IPS-15b (cell line): ENCODE data around the gene GFRA4.
A peak's percentile ranks its signal among the peaks of the same experiment; 100 is the strongest.

Experiments
- H3K27me3 ChIP-seq: one replicate; pipeline ENCODE4 v1.6.1; 2013; ENCODE audit warnings: low read length; ENCODE audit not compliant: control insufficient read depth, insufficient read depth
- H3K36me3 ChIP-seq: one replicate; pipeline ENCODE4 v1.6.1; 2013; ENCODE audit warnings: low read length; ENCODE audit not compliant: control insufficient read depth, insufficient read depth
- H3K4me1 ChIP-seq: one replicate; pipeline ENCODE4 v1.6.1; 2013; ENCODE audit warnings: mild to moderate bottlenecking, low read length; ENCODE audit not compliant: control insufficient read depth, insufficient read depth
- H3K4me3 ChIP-seq: one replicate; pipeline ENCODE4 v1.5.1; 2013; ENCODE audit warnings: low read depth, low read length
- H3K9ac ChIP-seq: one replicate; pipeline ENCODE4 v1.6.1; 2013; ENCODE audit warnings: low read depth, mild to moderate bottlenecking, low read length
- H3K9me3 ChIP-seq: one replicate; pipeline ENCODE4 v1.6.1; 2013; ENCODE audit warnings: mild to moderate bottlenecking, low read length; ENCODE audit not compliant: control insufficient read depth, insufficient read depth

The GFRA4 gene

DNA sequence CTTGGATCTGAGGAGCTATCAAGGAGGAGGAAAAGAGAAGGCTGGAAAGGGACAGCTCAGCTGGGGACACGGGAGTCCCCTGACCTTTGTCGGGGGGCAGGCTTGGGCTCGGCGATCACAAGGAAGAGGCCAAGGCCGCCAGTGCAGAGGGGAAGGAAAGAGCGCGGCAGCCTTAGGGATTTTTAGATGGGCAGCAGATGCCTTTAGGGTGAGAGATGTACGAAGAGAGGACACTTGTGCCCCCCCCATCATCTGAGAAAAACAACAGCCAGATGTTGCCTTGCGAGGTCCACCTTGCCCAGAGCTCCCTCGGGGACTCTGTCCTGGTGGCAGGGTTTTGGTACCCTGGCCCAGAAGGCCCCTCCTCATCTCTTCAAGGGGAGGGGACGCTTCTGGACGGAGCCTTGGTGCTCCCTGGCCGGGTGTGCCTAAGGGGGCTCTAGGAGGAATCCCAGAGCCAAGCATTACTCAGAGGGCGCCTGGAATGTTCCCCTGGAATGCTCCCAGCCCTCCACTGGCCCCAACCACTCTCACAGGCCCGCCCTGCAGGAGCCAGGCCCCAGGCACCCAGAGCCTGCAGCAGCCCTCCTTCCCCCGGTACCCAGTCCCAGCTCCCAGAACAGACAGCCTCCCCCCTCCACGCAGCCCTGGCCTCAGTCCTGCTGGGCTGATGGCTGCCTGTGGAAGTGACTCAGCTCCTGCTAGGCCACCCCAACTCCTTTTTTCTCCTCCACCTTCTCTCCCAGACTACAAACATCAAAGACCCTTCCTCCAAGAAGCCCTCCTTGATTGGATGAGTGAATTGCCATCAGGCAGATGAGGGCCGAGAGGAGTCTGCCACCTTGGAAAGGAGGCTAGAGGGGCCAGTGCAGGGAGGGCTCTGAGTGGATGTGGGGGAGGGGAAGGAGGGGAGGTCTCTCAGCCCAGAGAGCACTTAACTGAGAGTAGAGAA lies 16.8 kb upstream of the GFRA4 start:
- Histone ChIP-seq H3K9ac (no peak overlapping the region), H3K4me1 (peaks cover 11% of the 10 kb centered on the region), H3K4me3 (no peak overlapping the region), H3K36me3 (no peaks in the 10 kb centered on the region), H3K27me3 (peaks cover 26% of the 10 kb centered on the region), H3K9me3 (no peaks in the 10 kb centered on the region)

DNA sequence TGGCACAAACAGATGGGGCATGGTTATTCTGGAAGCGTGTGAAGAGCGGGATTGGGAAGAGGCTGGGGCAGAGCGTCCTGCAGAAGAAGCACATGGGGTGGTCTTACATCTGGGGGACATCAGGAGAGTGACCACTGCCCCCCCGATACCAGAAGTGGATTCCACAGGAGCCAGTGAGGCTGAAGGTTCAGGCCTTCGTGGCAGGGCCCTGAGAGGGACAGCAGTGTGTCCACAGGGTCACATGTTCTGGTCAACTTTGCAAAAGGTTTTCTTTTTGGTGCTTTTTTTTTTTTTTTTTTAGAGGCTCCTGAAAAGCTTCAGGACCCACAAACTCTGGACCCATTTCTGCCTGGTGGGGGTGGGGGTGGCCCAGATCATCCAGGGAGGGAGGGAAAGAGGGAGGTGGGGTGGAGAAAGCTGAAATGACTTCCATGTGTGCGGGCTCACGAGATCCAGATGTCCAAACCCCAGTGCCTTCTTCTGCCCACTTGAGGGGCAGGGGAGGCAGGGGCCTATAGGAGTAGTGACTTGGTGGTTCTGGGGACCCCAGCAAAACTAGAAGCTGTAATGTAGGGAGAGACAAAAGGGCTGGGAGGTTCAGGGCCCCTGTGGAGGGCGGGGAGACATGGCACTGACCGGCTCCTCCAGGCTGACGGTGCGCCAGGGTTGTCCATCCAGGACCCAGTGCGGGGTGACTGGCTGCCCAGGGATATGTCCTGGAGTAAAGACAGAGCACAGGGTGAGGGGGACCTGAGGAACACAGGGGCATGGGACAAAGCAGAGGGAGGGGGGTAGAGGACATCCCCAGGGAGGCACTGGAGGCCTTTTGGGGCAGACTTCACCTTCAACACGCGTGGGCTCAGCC lies 15.9 kb upstream of the GFRA4 start:
- Histone ChIP-seq H3K4me3 (no peak overlapping the region), H3K9me3 (no peaks in the 10 kb centered on the region), H3K9ac (no peak overlapping the region), H3K4me1 (peaks cover 2% of the 10 kb centered on the region), H3K27me3 (peaks cover 31% of the 10 kb centered on the region), H3K36me3 (no peaks in the 10 kb centered on the region)

DNA sequence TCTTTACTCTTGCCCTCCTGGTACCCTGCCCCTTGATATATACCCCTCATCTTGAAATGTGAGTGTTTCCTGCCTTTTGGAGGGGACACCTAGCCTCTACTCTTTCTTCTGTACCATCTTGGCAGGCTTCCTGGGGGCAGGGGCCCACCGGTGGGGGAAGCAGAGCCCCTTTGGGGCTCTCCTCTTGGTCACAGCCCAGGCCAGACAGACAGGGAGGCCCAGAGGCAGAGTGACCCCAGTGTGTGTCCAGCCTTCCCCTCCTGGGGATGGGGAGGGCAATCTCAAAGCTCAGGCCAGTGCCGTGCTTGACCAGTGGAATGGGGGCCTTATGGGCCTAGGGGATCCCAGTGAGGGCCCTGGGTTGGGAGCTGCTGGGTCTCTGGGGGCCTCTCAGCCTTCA lies 15.0 kb upstream of the GFRA4 start:
- Histone ChIP-seq H3K36me3 (no peaks in the 10 kb centered on the region), H3K9ac (no peak overlapping the region), H3K4me1 (peaks cover 2% of the 10 kb centered on the region), H3K9me3 (no peaks in the 10 kb centered on the region), H3K27me3 (peaks cover 31% of the 10 kb centered on the region), H3K4me3 (no peak overlapping the region)

DNA sequence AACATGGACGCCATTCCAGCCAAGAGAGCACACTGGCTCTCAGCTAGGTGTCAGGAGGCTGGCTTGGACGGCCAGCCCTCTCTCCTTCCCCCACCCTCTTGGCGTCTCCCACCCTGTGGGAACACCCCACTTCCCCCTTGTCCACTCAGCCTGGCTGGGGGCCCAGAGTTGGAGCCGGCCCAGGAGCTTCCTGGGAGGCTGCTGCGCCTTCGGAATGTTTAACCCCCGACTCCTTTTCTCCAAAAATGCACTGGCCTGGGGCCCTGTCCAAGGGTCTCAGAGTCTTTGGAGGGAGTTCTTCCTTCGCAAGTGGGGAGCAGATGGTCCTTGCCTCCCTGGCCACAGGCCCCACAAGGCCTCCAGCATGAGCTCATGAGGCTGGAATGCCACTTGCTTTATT lies 14.5 kb upstream of the GFRA4 start:
- Histone ChIP-seq H3K27me3 (peaks cover 34% of the 10 kb centered on the region), H3K36me3 (no peaks in the 10 kb centered on the region), H3K9me3 (no peaks in the 10 kb centered on the region), H3K4me1 (peaks cover 2% of the 10 kb centered on the region), H3K9ac (no peak overlapping the region), H3K4me3 (no peak overlapping the region)

DNA sequence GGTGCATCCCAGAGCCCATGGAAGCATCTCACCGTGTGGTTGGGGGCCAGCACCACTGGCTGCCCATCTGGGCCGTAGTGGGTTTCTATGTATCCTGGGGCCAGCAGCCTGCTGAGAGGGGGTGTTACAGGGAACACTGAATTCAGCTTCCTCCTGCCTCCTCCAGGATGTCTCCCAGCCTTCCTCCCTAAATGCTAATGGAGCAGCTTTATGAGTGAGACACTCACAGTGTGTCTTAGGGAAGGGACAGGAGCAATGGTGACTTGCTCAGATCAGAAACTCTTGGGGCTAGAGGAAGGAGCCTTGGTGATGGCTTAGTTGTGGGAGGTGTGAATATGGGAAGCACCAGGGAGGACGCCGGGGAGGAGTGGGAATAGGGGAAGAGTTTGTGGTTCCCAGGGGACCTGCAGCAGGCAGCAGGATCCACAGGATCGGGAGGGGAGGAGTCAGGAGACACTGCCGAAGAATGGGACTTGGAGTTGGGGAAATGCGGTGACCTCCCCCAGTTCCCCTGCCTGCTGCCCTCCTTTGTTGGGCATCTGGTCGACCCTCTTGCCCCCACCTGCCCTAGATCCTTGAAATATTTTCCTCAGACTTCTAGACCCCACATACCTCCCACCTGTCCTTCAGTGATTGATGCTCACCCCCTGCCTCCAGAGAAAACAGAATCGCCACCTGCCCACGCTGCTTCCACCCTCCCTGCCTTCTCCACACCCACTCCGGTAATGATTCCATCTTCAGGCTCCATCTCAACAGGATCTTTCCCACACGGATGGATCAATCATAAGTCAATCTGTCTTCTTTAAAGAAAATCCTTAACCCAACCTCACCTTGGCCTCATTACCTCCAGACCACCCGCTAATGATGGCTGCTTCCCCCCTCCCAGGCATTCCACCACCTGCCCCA lies 12.0 kb upstream of the GFRA4 start:
- H3K36me3 ChIP-seq = no peaks in the 10 kb centered on the region
- H3K4me1 ChIP-seq = no peaks in the 10 kb centered on the region
- H3K9me3 ChIP-seq = no peaks in the 10 kb centered on the region
- H3K27me3 ChIP-seq = peaks cover 39% of the 10 kb centered on the region
- H3K9ac ChIP-seq = no peak overlapping the region
- H3K4me3 ChIP-seq = no peak overlapping the region

DNA sequence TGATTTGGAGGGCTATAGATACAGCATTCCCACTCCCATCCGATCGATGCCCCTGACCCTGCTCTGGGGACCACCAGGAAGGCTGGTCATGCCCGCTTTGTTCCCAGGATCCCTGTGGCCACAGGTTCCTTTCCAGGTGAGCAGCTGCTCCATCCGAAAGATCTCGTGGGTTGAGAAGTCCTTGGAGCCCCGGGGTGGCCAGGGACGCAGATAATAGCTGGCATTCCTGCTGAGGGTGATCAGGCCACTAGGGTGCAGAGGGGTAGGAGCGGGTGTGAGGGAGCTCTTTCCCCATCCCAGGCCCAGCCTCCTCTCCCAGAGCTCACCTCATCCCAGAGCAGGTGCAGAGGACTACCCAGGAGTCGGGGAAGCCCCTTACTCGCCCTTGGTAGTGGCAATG lies 11.2 kb upstream of the GFRA4 start:
- no peak overlapping the region for H3K9ac ChIP-seq
- no peaks in the 10 kb centered on the region for H3K36me3 ChIP-seq
- no peaks in the 10 kb centered on the region for H3K9me3 ChIP-seq
- peaks cover 39% of the 10 kb centered on the region for H3K27me3 ChIP-seq
- H3K4me1 ChIP-seq = no peaks in the 10 kb centered on the region
- no peak overlapping the region for H3K4me3 ChIP-seq

DNA sequence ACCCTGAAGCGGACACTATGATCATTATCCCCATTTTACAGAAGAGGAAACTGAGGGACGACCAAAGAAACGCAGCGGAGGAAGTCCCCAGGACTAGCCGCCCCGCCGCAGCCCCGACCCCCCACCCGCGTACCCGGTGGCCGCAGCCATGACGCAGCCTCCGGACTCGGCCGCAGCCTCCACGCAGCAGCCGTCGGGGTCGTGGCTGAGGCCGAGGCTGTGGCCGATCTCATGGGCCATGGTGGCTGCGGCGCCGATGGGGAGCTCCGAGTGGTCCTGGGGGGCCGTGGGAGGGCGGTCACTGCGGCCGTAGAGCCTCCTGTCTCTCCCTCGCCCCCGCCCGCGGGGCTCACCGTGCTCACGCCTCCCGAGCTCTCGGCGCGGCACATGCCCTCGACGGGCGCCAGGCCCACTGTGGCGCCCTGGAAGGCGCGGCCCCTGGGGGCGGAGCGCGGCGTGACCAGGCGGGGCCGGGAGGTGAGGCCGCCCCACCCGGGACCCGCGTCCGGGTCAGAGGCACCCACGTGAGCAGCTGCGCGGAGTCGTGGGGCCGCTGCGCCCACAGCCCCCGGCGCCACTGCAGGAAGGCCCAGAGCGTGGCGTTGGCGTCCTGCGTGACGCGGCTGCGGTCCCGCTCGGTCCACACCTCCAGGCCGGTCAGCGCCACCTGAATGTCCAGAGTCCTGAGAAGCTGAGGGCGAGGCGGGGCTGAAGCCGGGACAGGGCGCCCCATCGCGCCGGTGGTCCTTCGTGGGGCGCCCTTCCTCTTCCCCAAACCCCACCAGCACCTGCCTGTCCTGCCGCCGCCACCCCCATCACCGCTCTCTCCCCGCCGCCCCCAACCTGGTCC lies 10.2 kb upstream of the GFRA4 start:
- H3K9ac ChIP-seq = no peak overlapping the region
- no peaks in the 10 kb centered on the region for H3K9me3 ChIP-seq
- H3K27me3 ChIP-seq = peaks cover 39% of the 10 kb centered on the region

DNA sequence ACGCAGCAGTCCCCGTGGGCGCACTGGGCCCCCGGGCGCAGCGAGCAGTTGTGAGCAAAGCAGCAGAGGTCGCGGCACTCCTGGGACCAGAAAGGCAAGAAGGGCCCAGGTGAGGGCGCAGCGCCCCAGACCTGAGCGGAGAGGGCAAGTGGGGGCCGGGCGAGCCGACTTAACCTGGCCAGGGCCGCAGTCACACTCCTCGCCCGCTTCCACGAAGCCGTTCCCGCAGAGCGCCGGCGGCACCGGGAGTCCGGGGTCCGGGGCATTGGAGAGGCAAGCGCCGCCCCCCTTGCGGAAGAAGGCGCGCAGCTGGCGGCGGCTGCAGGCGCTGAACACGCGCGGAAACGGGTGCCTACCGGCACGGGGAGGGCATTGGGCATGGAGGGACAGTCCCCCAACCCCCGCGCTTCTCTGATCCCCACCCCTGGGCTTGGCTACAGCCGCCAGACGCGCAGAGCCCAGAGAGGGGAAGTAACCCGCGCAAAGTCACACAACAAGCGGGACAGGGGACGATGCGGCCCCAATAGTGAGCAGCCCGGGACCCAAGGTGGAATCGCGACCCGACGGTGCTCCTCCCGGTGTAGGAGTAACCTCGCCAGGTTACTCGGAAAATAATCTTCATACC lies 9.5 kb upstream of the GFRA4 start:
- Histone ChIP-seq H3K9ac (peak overlapping the region; percentile 12), H3K36me3 (no peaks in the 10 kb centered on the region), H3K27me3 (peaks cover 36% of the 10 kb centered on the region), H3K9me3 (no peaks in the 10 kb centered on the region), H3K4me1 (no peaks in the 10 kb centered on the region), H3K4me3 (peak overlapping the region; percentile 48)

More for the DNA sequence above, 10.2 kb upstream of the GFRA4 start:
- Histone ChIP-seq H3K36me3 (no peaks in the 10 kb centered on the region), H3K4me3 (peak overlapping the region; percentile 48), H3K4me1 (no peaks in the 10 kb centered on the region)

DNA sequence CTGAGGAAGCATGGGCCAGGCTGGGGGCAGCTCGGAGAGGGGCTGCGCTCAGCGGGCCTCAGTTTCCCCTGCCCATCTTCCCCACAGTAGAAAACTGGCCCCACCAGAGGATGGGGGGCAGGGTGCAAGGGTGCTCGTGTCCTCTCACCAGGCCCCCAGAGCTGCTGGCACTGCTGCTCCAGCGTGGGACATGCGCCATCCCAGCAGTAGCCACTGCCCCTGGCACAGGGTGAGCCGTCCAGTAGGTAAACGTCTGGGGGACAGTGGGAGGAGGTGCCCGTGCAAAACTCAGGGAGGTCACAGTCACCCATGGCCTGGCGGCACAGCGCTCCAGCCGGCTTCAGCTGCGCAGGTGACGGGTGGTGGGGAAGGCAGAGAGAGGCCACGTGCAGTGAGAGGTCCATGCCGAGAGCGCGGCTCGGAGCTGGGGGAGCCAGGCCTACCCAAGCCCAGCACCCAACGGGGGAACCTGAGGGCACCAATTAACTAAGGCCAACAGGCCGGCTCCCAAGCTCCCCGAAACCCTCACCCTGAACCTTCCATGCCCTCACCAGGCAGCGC lies 8.9 kb upstream of the GFRA4 start:
- Histone ChIP-seq H3K9ac (peak overlapping the region; percentile 12), H3K36me3 (no peaks in the 10 kb centered on the region), H3K27me3 (peaks cover 36% of the 10 kb centered on the region), H3K9me3 (no peaks in the 10 kb centered on the region), H3K4me3 (peak overlapping the region; percentile 48), H3K4me1 (no peaks in the 10 kb centered on the region)

DNA sequence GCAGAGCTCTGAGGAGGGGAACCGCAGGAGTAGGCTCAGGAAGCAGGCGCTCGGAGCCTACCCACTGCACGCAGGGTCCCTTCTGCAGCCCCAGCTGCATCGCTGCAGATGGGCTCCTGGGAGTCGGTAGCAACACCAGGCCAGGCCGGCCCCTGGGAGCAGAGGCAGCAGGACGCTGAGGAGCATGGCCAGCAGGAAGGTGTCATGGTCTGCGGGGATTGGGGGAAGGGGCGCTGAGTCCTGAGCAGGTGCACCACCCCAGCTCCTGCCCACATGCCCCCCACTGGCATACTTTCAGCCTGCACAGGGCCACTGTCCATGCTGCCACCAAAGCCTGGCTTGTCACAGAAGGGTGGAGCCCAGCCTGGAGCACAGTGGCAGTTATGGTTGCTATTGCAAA lies 7.7 kb upstream of the GFRA4 start:
- H3K9me3 ChIP-seq = no peaks in the 10 kb centered on the region
- H3K36me3 ChIP-seq = no peaks in the 10 kb centered on the region
- no peaks in the 10 kb centered on the region for H3K4me1 ChIP-seq
- peaks cover 36% of the 10 kb centered on the region for H3K27me3 ChIP-seq
- no peak overlapping the region for H3K4me3 ChIP-seq
- H3K9ac ChIP-seq = no peak overlapping the region
